Right hindlimb (tissue), 1 donor: ENCODE results near the gene PI4KA.
"Not testable (repeated sequence)": the region's sequence is repeated elsewhere in the genome, so short reads cannot be mapped to it uniquely, and the experiment has no call there.

ENCODE experiments used
- DNase-seq: peaks from one replicate; pipeline ENCODE4 v3.0.0-alpha.2; 2018

PI4KA gene

GRCh38 chr22:20718727-20719126 lies 139.9 kb downstream of the PI4KA start:
- not testable (repeated sequence) for DNase-seq

DNA sequence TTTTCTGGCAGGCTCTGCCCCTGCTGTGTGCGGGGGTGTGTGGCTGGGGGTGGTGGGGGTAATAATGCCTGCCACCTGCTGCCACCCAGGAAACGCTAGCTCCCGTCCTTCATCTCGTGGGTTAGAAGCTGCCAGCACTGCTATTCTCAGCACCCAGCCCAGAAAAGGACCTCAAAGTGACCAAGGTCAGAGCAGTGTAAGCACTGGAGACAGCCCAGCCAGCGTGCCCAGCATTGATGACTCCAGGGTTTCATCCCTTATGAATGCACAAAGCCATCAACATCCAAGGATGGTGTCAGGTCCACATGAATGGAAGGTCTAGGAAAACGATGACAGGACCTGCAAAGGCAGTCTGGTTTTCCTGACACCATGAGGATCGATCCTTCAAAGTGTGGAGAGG lies 140.6 kb downstream of the PI4KA start:
- DNase-seq = not testable (repeated sequence)

DNA sequence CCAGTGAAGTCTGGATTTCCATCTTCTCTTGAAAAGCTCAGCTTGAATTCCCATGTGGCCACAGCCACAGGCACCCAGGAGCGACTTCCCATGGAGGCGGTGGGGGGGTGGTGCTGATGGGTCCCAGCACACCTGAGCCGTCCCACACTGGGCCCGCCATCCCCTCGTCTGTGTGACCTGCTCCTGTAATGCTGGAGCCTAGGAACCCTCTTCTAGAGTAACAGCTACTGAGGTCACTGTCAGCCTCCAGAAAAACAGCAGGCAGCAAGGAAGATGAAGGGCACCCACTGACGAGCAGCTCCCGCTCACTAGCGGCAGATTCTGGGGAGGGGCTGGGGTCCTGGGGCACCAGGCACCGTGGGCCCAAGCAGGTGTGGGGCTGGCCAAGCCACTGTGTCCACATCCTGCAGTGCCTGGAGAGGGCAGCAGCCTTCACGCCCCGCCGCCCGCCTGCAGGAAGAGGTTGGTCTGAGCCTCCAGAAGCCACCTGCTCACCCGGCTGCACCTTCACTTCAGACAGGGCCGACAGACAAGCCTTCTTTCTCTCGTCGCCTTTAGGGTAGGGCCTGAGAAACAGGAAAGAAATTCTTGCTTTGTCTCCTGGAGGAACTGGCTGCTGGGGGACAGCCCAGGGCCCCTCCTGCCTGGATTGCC lies 141.3 kb downstream of the PI4KA start:
- DNase-seq = not testable (repeated sequence)

GRCh38 chr22:20713116-20713515 lies 145.5 kb downstream of the PI4KA start:
- DNase-seq = not testable (repeated sequence)

DNA sequence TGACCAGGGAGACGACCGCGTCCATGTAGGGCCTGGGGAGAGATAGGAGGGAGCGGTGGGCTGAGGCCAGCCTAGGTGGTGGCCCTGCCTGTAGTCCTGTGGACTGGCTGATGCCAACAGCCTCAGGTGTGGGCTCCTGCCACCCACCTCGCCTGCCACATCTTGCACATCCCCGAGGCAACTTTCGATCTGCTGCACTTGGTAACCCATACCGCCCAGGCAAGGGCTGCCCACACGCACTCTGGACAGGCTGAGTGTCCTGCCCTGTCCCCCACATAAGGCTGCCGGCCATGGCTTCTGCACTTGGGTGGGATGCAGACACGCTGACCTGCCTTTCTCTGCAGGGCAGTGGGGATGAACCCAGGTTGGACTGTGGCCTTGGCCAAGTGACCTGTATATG lies 148.6 kb downstream of the PI4KA start:
- not testable (repeated sequence) for DNase-seq

DNA sequence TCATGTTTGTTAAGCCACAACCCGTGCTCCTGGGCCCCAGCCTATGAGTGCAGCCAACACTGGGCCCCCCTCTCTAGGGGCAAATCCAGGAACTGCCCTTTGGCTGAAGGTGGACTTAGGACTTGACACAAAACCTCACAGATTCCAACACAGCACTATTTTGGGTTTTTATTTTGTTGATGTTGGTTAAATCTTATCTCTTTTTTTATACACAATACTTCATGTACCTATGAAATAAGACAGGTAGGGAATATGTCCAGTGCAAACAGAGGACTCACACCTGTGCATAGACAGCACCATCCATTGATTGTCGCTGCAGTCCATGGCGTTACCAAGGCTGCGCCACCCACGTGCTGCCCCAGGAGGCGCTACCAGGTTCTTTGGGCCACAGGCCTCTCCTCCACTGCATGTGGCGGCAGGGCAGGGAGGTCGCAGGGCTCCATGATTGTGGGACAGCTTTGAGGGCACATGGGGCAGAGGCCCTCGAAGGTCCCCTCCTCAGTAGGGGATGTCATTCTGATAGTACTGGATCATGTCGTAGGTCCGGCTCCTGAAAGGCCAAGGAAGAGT lies 151.0 kb downstream of the PI4KA start:
- not testable (repeated sequence) for DNase-seq

- DNase-seq = not testable (repeated sequence)
These were observed 154.6 kb downstream of the PI4KA start for GRCh38 chr22:20703816-20704609.

- DNase-seq = not testable (repeated sequence)
These were observed 155.2 kb downstream of the PI4KA start for GRCh38 chr22:20703414-20703806.

DNA sequence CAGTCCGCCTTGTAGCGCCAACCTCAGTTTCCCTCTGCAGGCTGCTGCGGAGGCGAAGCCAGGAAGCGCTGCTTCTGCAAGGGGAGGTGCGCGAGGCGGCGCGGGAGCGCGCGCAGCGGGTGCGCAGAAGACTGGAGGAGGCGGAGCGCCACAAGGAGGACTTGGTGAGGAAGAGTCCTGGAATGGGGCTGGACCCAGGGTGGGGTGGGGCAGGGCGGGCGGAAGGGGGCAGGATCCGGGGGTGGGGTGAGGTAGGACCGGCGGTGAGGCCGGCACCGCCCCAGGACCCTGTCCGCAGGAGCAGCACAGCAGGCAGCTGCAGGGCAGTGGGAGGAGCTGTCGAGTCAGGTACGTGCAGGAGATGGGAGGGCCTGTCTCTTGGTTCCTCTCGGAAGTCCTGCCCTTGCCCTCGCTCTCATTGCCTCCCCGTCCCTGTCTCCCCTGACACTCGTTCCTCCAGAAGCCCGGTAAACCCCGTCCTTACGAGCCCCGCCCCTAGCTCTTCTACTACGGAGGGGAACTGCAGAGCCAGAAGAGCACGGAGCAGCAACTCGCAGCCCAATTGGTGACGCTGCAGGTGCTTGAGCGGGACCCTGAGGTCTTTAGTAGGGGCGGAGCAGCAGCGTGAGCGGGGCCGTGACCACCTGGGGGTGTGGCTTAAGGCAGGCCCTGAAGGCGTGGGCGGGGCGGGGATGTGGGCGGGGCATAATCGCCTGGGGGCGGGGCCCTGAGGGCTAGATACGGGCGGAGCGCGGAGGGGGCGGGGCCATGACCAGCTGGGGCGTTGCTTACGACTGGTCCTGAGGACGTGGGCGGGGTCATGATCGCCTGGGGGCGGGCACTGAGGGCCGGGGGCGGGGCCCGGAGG lies 155.8 kb downstream of the PI4KA start:
- peak; percentile 95 for DNase-seq

DNA sequence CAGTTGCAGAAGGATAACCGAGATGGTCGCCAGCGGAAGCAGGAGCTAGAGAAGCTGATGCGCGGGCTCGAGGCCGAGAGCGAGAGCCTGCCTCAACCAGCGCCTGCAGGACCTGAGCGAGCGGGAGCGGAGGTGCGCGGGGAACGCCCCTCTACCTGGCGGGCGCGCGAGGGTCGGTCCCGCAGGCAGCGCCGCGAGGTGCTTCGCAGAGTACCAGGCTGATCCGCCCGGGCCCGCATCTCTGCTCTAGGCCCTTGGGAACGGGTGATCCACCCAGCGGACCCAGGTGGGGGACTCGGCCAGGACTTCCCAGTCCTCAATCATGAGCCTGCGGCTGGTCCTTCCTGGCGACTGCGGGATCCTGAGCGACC lies 156.5 kb downstream of the PI4KA start:
- not testable (repeated sequence) for DNase-seq

DNA sequence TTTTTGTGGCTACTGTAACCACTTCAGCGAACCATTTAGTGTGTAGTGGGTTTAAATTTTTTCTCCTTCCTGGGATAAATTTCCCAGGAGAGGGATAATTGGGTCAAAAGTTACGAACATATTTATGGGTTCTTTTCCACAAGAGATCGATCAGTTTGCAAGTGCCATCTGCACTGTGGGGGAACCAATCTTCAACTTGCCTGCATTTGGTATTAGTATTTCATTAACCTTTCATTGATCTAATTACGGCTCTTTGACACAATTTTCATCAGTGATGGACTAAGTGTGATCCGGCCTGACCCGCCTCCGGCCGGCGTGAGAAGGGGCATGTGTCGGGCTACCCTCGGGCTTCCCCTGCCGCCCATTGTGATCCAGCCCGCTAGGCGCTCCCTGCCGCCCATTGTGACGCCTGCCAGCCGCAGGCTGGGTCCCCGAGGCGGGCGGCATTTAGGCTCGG lies 156.9 kb downstream of the PI4KA start:
- not testable (repeated sequence) for DNase-seq

DNA sequence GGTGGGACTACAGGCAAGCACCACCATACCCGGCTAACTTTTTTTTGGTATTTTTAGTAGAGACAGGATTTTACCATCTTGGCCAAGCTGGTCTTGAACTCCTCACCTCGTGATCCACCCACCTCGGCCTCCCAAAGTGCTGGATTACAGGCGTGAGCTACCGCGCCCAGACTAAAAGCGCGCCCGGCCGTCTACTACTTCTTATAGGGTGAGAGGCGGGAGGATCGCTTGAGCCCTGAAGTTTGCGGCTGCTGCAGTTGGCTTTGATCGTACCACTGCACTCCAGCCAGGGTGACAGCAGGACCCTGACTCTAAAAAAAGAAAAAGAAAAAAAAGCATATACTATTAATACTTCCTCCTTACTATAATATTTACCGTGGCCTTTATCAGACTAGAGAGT lies 158.3 kb downstream of the PI4KA start:
- not testable (repeated sequence) for DNase-seq

DNA sequence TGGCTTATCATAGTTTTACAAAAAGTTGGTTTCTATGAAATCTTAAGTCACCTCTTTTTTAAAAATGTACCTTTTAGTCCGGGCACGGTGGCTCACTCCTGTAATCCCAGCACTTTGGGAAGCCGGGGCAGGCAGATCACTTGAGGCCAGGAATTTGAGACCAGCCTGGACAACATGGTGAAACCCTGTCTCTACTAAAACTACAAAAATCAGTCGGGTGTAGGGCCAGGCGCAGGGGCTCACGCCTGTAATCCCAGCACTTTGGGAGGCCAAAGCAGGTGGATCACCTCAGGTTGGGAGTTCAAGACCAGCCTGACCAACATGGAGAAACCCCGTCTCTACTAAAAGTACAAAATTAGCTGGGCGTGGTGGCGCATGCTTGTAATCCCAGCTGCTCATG lies 158.8 kb downstream of the PI4KA start:
- DNase-seq = not testable (repeated sequence)

GRCh38 chr22:20697481-20698113 lies 161.0 kb downstream of the PI4KA start:
- peak; percentile 84 for DNase-seq

DNA sequence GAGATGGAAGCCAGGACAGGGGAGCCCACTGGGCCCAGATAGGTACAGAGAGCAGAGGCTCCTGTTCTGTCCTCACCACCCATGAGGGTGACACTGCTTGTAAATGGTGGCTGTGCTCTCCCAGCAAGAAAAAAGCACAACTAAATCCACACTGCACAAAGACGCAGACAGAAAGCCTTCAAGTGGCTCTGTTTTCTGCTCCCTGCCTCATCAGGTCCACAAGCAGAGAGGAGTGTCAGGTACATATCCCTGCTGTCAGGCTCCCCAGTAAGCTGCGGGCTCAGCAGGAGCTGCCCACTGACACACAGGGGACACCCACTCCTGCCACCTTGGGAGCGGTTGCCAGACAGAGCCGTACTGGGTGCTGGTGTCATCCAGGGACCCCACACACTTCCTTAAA lies 162.6 kb downstream of the PI4KA start:
- not testable (repeated sequence) for DNase-seq

DNA sequence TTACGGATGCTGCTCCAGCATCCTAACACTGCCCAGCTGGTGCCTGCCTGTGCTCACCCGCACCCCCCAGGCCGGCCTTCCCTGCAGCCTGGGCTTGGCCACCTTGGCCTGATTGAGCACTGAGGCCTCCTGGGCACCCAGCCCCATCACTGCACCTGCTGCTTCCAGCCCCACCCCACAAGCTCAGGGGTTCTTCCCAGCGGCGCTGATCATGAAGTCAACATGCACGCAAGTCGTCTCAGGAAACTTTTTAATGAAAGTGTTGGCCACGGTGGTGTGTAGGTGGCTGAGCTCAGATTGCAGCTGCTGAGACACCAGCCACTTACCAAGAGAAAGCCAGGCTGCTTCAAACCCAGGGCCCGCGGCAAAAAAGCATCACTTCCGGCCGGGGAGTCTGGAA lies 163.4 kb downstream of the PI4KA start:
- not testable (repeated sequence) for DNase-seq

DNA sequence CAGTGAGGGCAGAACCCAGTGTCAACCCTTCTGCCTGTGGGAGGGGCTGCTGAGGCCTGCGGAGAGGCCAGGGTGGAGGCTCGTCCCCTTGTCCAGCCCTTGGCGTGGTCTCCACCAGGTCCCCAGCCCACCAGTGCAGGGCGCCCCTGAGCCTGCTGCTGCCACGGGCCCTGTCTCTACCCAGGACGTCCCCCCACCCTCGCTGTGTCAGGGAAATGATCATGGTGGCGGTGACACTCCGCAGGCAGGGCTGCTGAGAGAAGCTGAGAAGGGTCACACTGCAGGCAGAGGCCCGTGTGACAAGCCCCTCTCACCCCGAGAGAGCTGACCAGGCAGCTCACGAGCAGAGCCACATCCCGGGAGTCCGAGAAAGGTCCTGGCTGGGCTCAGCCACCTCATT lies 164.4 kb downstream of the PI4KA start:
- not testable (repeated sequence) for DNase-seq

DNA sequence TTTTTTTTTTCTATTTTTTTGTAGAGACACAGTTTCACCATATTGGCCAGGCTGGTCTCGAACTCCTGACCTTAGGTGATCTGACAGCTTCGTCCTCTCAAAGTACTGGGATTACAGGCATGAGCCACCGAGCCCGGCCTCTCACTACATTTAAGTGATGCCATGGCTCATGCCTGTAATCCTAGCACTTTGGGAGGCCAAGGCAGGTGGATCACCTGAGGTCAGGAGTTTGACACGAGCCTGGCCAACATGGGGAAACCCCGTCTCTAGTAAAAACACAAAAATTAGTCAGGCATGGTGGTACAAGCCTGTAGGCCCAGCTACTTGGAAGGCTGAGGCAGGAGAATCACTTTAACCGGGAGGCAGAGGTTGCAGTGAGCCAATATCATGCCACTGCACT lies 165.7 kb downstream of the PI4KA start:
- DNase-seq = not testable (repeated sequence)

DNA sequence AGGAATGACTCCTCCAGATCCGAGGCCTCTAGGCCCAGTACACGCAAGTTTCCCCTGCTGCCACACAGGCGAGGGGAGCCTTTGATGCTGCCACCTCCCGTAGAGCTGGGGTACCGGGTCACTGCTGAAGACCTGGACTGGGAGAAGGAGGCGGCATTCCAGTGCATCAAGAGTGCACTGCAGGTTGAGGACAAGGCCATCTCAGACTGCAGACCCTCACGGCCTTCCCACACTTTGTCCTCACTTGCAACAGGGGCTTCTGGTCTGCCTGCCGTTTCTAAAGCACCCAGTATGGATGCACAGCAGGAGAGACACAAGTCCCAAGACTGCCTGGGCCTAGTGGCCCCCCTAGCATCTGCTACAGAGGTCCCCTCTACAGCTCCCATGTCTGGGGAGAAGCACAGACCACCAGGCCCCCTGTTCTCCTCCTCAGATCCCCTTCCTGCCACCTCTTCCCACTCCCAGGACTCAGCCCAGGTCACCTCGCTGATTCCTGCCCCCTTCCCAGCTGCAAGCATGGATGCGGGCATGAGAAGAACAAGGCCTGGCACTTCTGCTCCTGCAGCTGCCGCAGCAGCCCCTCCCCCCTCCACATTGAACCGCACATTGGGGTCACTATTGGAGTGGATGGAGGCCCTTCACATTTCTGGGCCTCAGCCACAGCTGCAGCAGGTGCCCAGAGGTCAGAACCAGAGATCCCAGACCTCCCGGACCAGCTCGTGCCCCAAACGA lies 167.9 kb downstream of the PI4KA start:
- not testable (repeated sequence) for DNase-seq

DNA sequence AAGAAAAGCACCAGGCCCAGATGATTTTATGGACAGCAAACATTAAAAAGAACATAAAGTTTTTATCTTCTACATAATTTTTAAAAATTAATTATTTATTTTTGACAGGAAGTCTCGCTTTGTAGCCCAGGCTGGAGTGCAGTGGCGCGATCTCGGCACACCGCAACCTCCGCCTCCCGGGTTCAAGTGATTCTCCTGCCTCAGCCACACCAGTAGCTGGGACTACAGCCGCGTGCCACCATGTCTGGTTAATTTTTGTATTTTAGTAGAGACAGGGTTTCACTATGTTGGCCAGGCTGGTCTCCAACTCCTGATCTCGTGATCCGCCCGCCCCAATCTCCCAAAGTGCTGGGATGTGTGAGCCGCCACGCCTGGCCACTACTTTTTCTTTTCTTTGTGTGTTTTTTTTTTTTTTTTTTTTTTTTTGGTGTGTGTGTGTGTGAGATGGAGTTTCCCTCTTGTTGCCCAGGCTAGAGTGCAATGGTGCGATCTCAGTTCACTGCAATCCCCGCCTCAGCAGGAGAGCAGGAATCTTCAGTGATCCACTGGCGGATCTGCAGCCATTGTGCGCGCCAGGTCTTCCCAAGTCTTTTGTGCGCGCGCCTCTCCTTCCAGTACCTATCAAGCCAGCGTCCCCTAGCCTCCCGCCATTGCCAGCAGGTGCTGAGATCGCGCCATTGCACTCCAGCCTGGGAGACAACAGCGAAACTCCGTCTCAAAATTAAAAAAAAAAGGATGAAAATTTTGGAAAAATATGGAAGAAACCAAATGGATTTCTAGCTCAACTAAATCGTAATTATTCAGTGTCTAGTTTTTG lies 171.0 kb downstream of the PI4KA start:
- not testable (repeated sequence) for DNase-seq

- DNase-seq = not testable (repeated sequence)
These were observed 172.8 kb downstream of the PI4KA start for GRCh38 chr22:20685764-20686163.
